ENCODE data around the gene PDZD2.

DNA sequence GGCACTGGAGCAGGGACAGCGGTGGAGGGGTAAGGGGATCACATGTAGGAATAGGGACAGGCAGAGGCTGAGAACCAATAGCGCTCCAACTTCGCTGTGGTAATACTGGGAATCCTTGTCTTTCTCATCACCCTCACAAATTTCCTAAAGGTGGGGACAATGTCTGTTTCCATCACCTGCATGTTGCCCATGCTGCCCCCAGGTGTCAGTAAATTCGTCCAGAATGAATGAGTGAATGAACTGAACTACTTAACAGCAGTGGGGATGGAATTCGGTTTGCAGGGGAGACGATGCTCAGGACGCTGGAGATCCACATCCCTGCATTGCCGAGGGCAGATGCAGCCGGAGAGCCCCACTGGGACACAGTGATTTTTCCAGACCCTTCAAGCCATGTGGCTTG is 129.9 kb downstream of the PDZD2 start:
- TF ChIP-seq CTCF (IDR thresholded peaks at IDR 0.05) (no peak), POLR2A (IDR thresholded peaks at IDR 0.05) (no peak)
